HG03558 (cell line): ENCODE measurements around the gene OPN1SW.

Source experiments
- ATAC-seq: cut with Tn5 transposase; IDR thresholded peaks from one replicate; pipeline ENCODE4 v1.9.1; 2021; ENCODE audit warnings: moderate number of reproducible peaks; ENCODE audit not compliant: unreplicated experiment; ENCODE audit errors: extremely low read depth

Gene OPN1SW

GRCh38 chr7:128794436-128794835 is 18.8 kb upstream of the OPN1SW start:
- ATAC-seq: no peak

- no peak for ATAC-seq
Observed at GRCh38 chr7:128794020-128794419, 18.4 kb upstream of the OPN1SW start.

GRCh38 chr7:128793181-128793547 is 17.6 kb upstream of the OPN1SW start:
- ATAC-seq: no peak

GRCh38 chr7:128792471-128793180 is 17.0 kb upstream of the OPN1SW start:
- no peak for ATAC-seq

GRCh38 chr7:128791972-128792327 is 16.4 kb upstream of the OPN1SW start:
- no peak for ATAC-seq

GRCh38 chr7:128791121-128791971 is 15.8 kb upstream of the OPN1SW start, which contains the start of gene CCDC136:
Gene CCDC136 (plus strand): TSS chr7:128791968. CDS start chr7:128792412, 444 bp downstream.
- no peak for ATAC-seq

GRCh38 chr7:128790315-128791041 is 14.9 kb upstream of the OPN1SW start:
- no peak for ATAC-seq

GRCh38 chr7:128788446-128789412 is 13.1 kb upstream of the OPN1SW start:
- no peak for ATAC-seq

- ATAC-seq: no peak
Observed at GRCh38 chr7:128785738-128786137, 10.1 kb upstream of the OPN1SW start.

- ATAC-seq: no peak
Observed at GRCh38 chr7:128783143-128783861, 7.7 kb upstream of the OPN1SW start.

GRCh38 chr7:128781851-128782250 is 6.3 kb upstream of the OPN1SW start:
- no peak for ATAC-seq

GRCh38 chr7:128781126-128781525 is 5.5 kb upstream of the OPN1SW start:
- no peak for ATAC-seq

GRCh38 chr7:128778946-128779345 is 3.4 kb upstream of the OPN1SW start:
- ATAC-seq: no peak

GRCh38 chr7:128777156-128778123 is 1.8 kb upstream of the OPN1SW start:
- no peak for ATAC-seq

- no peak for ATAC-seq
Observed at GRCh38 chr7:128774921-128775320, 673 bp downstream of the OPN1SW start.

GRCh38 chr7:128774029-128774689 is 1.4 kb downstream of the OPN1SW start:
- no peak for ATAC-seq

GRCh38 chr7:128773604-128774003 is 2.0 kb downstream of the OPN1SW start:
- ATAC-seq: no peak

GRCh38 chr7:128770233-128770632 is 5.4 kb downstream of the OPN1SW start:
- ATAC-seq: no peak
